ENCODE measurements around the gene CYP2J2.
A peak's percentile ranks its signal among the peaks of the same experiment; 100 is the strongest.
"Not testable (repeated sequence)": the region's sequence is repeated elsewhere in the genome, so short reads cannot be mapped to it uniquely, and the experiment has no call there.

Gene CYP2J2

DNA sequence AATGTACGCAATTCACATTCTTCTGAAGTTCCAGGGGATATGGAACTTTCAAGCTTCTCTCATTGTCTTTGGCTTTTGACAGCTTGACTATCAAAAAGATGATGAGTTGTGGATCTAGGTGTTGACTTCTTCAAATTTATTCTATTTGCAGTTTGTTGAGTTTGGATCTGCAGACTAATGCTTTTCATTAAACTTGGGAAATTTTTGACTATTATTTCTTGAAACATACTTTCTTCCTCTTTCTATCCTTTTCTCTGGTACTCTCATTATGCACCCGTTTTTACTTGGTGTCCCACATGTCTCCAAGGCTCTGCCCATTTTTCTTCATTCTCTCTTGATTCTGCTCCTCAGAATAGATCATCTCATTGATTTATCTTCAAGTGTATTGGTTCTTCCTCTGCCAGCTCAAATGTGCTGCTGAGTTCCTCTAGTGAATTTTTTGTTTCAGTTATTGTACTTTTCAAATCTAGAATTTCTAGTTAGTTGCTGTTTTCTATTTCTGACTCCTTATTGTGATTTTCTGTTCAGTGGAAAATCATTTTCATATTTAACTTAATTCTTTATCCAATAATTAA is 49.4 kb downstream of the CYP2J2 start:
- no peak for DNase-seq (ENCODE audit: low spot score)

DNA sequence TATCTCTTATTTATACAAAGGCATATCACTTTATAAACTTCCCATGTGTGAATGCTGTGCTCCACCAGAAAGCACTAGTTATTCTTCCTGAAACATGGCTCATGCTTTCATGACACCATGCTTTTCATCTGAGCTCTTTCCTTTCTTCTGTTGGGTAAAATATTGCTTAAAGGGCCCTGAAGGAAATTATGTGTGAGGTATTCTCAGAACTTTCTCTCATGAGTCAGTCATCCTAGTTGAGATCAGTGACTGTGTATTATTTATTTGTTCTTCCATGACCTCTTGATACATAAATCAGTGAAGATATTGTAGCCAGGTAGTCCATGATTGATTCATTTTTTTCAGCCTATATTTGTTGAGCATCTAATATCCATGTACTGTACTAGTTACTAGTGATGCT is 54.8 kb downstream of the CYP2J2 start:
- no peak for DNase-seq (ENCODE audit: low spot score)

DNA sequence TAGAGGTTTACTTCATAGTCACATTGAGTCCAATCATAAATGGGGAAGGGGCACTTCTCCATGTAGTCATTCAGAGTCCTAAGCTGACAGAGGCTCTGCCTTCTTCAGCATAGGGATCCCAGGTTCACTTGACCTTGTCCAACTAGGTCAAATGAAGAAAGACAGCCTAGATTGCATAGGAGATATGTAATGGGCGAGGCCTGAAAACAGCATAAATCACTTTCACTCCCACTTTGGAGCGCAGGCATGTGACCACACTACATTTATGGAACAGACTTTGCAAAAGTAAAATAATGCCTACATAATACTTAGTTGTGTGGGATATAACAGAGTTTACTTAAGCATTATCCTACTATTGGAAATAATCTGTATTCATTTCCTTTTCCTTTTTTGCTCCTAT is 60.1 kb downstream of the CYP2J2 start:
- peak; percentile 30 for DNase-seq (ENCODE audit: low spot score)

GRCh38 chr1:59857679-59858354 is 68.8 kb downstream of the CYP2J2 start:
- DNase-seq (ENCODE audit: low spot score): no peak

DNA sequence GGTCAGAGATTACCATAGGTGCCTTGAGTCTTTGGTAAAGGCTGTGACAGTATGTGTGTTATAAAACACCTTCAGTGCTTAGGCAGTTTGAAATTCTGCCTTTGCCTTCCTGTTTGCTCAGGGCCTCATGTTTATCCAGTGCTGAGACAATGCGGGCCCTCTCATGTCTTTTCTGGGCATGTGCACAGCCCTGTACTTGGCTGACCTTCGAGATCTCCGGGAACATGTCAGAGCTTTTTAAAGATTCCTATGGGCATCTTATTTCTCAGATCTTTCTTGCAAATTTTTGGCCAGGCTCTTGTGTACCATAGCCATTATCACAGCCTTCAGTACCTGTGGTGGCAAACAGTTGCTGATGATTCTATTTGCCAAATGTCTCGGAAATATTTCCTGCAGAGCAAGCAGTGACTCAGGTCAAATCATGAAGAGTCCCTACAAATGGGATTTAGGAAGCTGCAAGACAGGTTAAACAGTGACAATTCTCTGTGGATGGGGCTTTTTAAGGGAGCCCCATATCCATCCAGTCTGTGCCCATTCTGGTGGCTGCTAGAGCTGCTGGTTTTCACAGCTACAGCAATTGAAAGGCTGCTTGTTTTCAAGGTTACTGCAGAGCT is 69.7 kb downstream of the CYP2J2 start:
- DNase-seq (ENCODE audit: low spot score): no peak

DNA sequence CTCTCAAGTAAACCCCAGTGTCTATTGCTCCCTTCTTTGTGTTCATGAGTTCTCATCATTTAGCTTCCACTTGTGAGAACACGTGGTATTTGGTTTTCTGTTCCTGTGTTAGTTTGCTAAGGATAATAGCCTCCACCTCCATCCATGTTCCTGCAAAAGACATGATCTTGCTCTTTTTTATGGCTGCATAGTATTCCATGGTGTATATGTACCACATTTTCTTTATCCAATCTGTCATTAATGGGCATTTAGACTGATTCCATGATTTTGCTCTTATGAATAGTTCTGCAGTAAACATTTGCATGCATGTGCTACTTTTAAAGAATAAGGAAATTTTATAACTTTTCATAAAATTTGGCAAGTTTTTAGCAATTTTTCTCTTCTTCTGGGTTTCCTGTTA is 71.3 kb downstream of the CYP2J2 start:
- DNase-seq (ENCODE audit: low spot score): not testable (repeated sequence)

- no peak for DNase-seq (ENCODE audit: low spot score)
Measured at GRCh38 chr1:59852117-59852516, 74.5 kb downstream of the CYP2J2 start.

- no peak for DNase-seq (ENCODE audit: low spot score)
Measured at GRCh38 chr1:59846895-59847282, 79.7 kb downstream of the CYP2J2 start.

GRCh38 chr1:59846209-59846894 is 80.2 kb downstream of the CYP2J2 start:
- DNase-seq (ENCODE audit: low spot score): no peak

DNA sequence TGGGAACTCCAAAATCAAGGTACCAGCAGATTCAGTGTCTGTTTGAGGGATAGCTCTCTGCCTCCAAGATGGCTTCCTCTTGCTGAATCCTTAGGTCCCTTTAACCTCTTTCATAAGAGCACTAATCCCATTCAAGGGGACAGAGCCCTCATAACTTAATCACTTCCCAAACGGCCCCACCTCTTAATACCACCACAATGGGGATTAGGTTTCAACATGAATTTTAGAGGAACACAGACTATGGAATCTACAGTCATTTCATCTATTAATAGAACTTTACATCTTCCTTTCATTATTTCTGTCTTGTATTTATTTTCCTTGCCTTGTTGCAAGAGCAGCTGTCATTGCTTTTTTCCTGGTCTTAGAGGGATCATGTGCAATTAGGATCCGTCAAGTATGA is 81.5 kb downstream of the CYP2J2 start:
- no peak for DNase-seq (ENCODE audit: low spot score)

Small RNA genes lying within 50 kb of the gene (small RNA-seq; reads per million reads assigned to genes)
- gene RN7SL475P: 0 to 0.04 reads per million in 2 experiments

Data from SK-N-DZ (cell line).